GM06990 (cell line): Measurements from ENCODE around the gene WDR27.

ENCODE experiments used
- DNase-seq: peaks from one replicate; pipeline ENCODE4 v3.0.0-alpha.2; 2011; ENCODE audit not compliant: insufficient read length; ENCODE audit errors: extremely low read depth
- H3K27me3 ChIP-seq: replicated peaks from 2 replicates; pipeline ENCODE4 v1.6.0; 2011; ENCODE audit warnings: low read length; ENCODE audit not compliant: control insufficient read depth, insufficient read depth
- H3K36me3 ChIP-seq: 2 replicates; pipeline ENCODE4 v1.5.1; 2011; ENCODE audit warnings: low read length; ENCODE audit not compliant: control insufficient read depth, insufficient read depth
- H3K4me3 ChIP-seq: replicated peaks from 2 replicates; pipeline ENCODE4 v1.5.1; 2011; ENCODE audit warnings: low read depth, mild to moderate bottlenecking, control low read depth, low read length
- TF ChIP-seq, protein P1 (sequence below): IDR thresholded peaks from 2 replicates; pipeline ENCODE4 v1.5.1; 2011; ENCODE audit warnings: low read length, control low read depth, mild to moderate bottlenecking, inconsistent platforms; ENCODE audit not compliant: insufficient read depth, poor library complexity, severe bottlenecking

WDR27 gene

GRCh38 chr6:169415179-169415578 is 286.6 kb downstream of the WDR27 start:
- DNase-seq, result no peak
- H3K36me3 ChIP-seq, result no peaks in the 10 kb centered on the region
- TF ChIP-seq, protein P1, sequence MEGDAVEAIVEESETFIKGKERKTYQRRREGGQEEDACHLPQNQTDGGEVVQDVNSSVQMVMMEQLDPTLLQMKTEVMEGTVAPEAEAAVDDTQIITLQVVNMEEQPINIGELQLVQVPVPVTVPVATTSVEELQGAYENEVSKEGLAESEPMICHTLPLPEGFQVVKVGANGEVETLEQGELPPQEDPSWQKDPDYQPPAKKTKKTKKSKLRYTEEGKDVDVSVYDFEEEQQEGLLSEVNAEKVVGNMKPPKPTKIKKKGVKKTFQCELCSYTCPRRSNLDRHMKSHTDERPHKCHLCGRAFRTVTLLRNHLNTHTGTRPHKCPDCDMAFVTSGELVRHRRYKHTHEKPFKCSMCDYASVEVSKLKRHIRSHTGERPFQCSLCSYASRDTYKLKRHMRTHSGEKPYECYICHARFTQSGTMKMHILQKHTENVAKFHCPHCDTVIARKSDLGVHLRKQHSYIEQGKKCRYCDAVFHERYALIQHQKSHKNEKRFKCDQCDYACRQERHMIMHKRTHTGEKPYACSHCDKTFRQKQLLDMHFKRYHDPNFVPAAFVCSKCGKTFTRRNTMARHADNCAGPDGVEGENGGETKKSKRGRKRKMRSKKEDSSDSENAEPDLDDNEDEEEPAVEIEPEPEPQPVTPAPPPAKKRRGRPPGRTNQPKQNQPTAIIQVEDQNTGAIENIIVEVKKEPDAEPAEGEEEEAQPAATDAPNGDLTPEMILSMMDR, result no peak
- H3K27me3 ChIP-seq, result no peaks in the 10 kb centered on the region
- no peak overlapping the region for H3K4me3 ChIP-seq

DNA sequence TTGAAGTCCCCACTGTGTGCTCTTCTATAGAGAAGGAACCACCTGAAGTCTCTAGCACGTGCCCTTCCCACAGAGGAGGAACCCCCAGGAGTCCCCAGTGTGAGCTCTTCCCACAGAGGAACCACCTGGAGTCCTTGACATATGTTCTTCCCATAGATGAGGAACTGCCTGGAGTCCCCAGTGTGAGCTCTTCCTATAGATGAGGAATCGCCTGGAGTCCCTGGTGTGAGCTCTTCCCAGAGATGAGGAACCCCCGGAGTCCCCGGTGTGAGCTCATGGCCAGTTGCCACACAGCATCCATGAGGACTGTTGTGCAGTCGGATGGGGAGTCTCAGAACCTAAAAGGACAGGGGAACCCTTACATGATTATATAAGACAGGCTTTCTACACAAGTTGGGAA is 290.1 kb downstream of the WDR27 start:
- no peak overlapping the region for H3K4me3 ChIP-seq
- no peaks in the 10 kb centered on the region for H3K27me3 ChIP-seq
- TF ChIP-seq, protein P1, result no peak
- DNase-seq, result no peak
- no peaks in the 10 kb centered on the region for H3K36me3 ChIP-seq

- Histone ChIP-seq H3K27me3 (no peaks in the 10 kb centered on the region), H3K36me3 (no peaks in the 10 kb centered on the region), H3K4me3 (no peak overlapping the region)
- TF ChIP-seq, protein P1, result no peak
- no peak for DNase-seq
These were observed 290.5 kb downstream of the WDR27 start for GRCh38 chr6:169411296-169411695.

DNA sequence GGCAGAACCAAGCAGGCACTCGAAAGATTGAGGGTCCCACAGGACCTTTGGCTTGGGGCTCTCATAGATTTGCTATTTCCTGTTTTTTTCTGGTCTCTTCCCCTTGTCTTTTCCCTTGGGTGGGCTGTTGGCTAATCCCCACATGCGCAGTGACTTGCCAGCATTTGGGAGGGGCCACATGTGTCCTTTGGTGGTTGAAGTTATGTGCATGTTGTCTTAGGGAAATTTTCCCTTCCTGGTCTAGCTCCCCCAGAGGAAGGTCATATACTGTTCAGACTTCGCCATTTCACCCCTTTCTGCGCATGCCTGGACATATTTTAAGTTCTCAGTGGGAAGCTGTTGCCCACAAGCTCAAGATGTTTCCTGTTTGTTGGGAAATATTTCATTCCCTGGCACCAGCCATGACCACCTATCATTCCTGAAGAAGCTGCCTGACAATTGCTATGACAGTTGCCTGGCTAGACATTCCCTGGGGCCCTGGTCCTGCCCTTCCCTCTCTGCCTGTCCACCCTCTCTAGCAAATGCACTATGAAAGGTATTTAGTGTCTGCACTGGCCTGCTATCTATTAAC is 292.0 kb downstream of the WDR27 start:
- no peaks in the 10 kb centered on the region for H3K36me3 ChIP-seq
- TF ChIP-seq, protein P1, result no peak
- H3K27me3 ChIP-seq, result no peaks in the 10 kb centered on the region
- no peak overlapping the region for H3K4me3 ChIP-seq
- DNase-seq, result no peak

GRCh38 chr6:169407325-169407724 is 294.5 kb downstream of the WDR27 start:
- Histone ChIP-seq H3K27me3 (no peaks in the 10 kb centered on the region), H3K36me3 (no peaks in the 10 kb centered on the region), H3K4me3 (no peak overlapping the region)
- DNase-seq, result no peak
- TF ChIP-seq, protein P1, result no peak
